ENCODE data around the gene KLHL17.

KLHL17 gene

DNA sequence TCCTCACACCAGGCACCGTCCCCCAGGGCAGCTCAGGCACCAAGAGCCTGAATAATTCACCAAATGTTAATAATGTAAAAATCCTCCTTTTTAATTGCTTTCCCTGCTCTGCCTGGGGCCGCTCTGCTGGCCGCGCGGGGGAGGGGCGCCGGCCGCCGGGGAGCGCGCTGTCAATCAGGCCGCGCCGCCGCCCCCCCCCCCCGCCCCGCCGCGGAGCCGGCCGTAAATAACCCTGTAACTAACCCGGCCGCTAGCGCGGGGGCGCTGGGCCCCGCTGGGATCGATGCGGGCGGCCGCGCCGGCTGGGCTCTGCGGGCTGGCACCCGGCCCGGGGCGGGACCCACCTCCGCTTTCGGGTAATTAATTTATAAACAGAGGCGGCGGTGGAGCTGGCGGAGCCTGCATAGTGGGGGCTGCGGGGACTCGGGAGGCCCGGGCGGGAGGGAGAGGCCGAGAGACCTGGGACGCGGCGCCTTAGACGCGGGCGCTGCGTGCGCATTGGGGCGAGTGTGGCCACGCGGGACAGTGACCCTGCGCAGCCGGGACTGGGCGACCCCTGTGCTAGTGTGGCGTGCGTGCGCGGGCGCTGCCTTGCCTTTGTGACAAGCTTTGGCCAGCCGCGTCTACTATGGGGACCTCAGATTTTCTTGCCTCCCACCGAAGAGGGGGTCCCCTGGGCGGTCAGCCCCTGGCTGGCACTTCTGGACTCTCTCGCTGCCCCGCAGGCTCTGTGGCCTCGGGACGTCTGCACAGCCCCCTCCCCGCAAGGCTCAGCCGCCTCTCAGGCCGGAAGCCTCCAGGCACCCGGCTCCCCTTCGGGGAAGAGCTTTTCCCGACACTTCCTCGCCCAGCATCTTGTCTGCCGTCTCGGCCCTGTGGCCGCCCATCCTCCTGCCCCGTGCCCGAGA is 20.0 kb upstream of the KLHL17 start:
- Histone ChIP-seq H4K91ac (ENCODE audit: low read depth, low read length, poor library complexity) (no peak overlapping the region), H2AK5ac (ENCODE audit: low read depth, low read length) (peak overlapping the region; percentile 84), H3K4me1 (ENCODE audit: control insufficient read depth in 2 of 2, insufficient read depth in 1 of 2, low read depth in 1 of 2, low read length in 2 of 2) (peaks cover 30 to 33% of the 10 kb centered on the region in 2 donors), H2BK5ac (ENCODE audit: low read length) (peak overlapping the region; percentile 66), H3K4me3 (ENCODE audit: low read length in 2 of 2) (peak overlapping the region in 1 of 2 donors; percentile 55), H3K4ac (ENCODE audit: low read length) (no peak overlapping the region), H3K23ac (ENCODE audit: low read depth, low read length, poor library complexity) (peak overlapping the region; percentile 80), H3K36me3 (replicated peaks in 1 of 2; ENCODE audit: control insufficient read depth in 2 of 2, insufficient read depth in 2 of 2, low read length in 2 of 2) (peaks cover 4 to 12% of the 10 kb centered on the region in 2 donors), H3K79me1 (ENCODE audit: low read depth, low read length) (peaks cover 4% of the 10 kb centered on the region), H3K14ac (ENCODE audit: low read length) (peak overlapping the region; percentile 82), H3K18ac (ENCODE audit: low read length) (peak overlapping the region; percentile 98), H3K9ac (ENCODE audit: low read depth, low read length, poor library complexity) (no peak overlapping the region), H2BK120ac (ENCODE audit: low read depth, low read length) (peak overlapping the region; percentile 91), H3K27ac (replicated peaks; ENCODE audit: low read length) (no peak overlapping the region), H3K4me2 (ENCODE audit: insufficient read depth, low read length, poor library complexity, severe bottlenecking) (peak overlapping the region; percentile 54), H2BK15ac (ENCODE audit: low read length) (peak overlapping the region; percentile 85), H2BK12ac (ENCODE audit: low read length) (peak overlapping the region; percentile 84), H3K27me3 (ENCODE audit: control insufficient read depth in 3 of 3, insufficient read depth in 3 of 3, low read depth in 1 of 3, low read length in 3 of 3) (peaks cover 36 to 82% (median 77%) of the 10 kb centered on the region in 3 experiments), H3K9me3 (replicated peaks in 1 of 2; ENCODE audit: control insufficient read depth in 2 of 2, insufficient read depth in 1 of 2, low read depth in 1 of 2, low read length in 2 of 2) (peaks cover 0 to 2% of the 10 kb centered on the region in 2 donors), H4K8ac (ENCODE audit: low read depth, low read length) (no peak overlapping the region), H2AFZ (ENCODE audit: low read length) (peak overlapping the region; percentile 78)
- no CpG with 5 or more reads among the region's 86 CpGs for WGBS, 2 donors (ENCODE audit: extremely low coverage in 2 of 2, insufficient read length in 2 of 2, insufficient replicate concordance in 1 of 2)
- DNase-seq (ENCODE audit: low spot score), result no peak

DNA sequence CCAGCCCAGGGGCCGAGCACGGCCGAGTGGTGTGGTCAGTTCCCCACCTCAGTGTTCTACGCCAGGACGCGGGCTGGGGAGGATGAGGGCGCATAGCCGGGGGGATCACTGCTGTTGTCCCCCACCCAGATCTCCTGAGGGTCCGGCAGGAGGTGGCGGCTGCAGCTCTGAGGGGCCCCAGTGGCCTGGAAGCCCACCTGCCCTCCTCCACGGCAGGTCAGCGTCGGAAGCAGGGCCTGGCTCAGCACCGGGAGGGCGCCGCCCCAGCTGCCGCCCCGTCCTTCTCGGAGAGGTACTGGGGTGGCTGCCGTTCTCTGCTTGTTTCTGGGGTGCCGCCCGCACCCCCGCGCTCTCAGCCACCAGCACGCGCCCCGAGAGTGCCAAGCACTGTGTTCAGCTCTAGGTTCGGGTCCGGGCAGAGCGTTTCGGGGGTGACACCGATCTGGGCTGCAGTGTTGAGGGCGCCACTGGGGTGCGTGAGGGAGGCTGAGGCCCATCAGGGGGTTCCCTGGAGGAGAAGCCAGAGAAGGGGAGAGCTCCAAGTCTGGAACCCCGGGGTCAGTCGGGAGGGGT is 19.3 kb upstream of the KLHL17 start:
- no peak overlapping the region for H4K8ac ChIP-seq (ENCODE audit: low read depth, low read length)
- no peak overlapping the region for H4K91ac ChIP-seq (ENCODE audit: low read depth, low read length, poor library complexity)
- H3K4me1 ChIP-seq (ENCODE audit: control insufficient read depth in 2 of 2, insufficient read depth in 1 of 2, low read depth in 1 of 2, low read length in 2 of 2), result peaks cover 24 to 27% of the 10 kb centered on the region in 2 donors
- H2BK120ac ChIP-seq (ENCODE audit: low read depth, low read length), result peak overlapping the region; percentile 91
- no peaks in the 10 kb centered on the region for H3K9me3 ChIP-seq (replicated peaks in 1 of 2; ENCODE audit: control insufficient read depth in 2 of 2, insufficient read depth in 1 of 2, low read depth in 1 of 2, low read length in 2 of 2)
- peak overlapping the region in 1 of 2 donors; percentile 9 for H3K4me3 ChIP-seq (ENCODE audit: low read length in 2 of 2)
- H2BK12ac ChIP-seq (ENCODE audit: low read length), result peak overlapping the region; percentile 90
- peak overlapping the region; percentile 98 for H3K18ac ChIP-seq (ENCODE audit: low read length)
- no CpG with 5 or more reads among the region's 36 CpGs for WGBS, 2 donors (ENCODE audit: extremely low coverage in 2 of 2, insufficient read length in 2 of 2, insufficient replicate concordance in 1 of 2)
- H3K4me2 ChIP-seq (ENCODE audit: insufficient read depth, low read length, poor library complexity, severe bottlenecking), result peak overlapping the region; percentile 49
- peaks cover 34 to 75% (median 70%) of the 10 kb centered on the region in 3 experiments for H3K27me3 ChIP-seq (ENCODE audit: control insufficient read depth in 3 of 3, insufficient read depth in 3 of 3, low read depth in 1 of 3, low read length in 3 of 3)
- peaks cover 4 to 20% of the 10 kb centered on the region in 2 donors for H3K36me3 ChIP-seq (replicated peaks in 1 of 2; ENCODE audit: control insufficient read depth in 2 of 2, insufficient read depth in 2 of 2, low read length in 2 of 2)
- H3K14ac ChIP-seq (ENCODE audit: low read length), result peak overlapping the region; percentile 56
- peak overlapping the region; percentile 84 for H2AK5ac ChIP-seq (ENCODE audit: low read depth, low read length)
- peak overlapping the region; percentile 44 for H3K9ac ChIP-seq (ENCODE audit: low read depth, low read length, poor library complexity)
- DNase-seq (ENCODE audit: low spot score), result no peak
- H3K79me1 ChIP-seq (ENCODE audit: low read depth, low read length), result peaks cover 4% of the 10 kb centered on the region
- H2BK5ac ChIP-seq (ENCODE audit: low read length), result peak overlapping the region; percentile 90
- peak overlapping the region; percentile 78 for H2AFZ ChIP-seq (ENCODE audit: low read length)
- H3K23ac ChIP-seq (ENCODE audit: low read depth, low read length, poor library complexity), result peak overlapping the region; percentile 85
- peak overlapping the region; percentile 85 for H2BK15ac ChIP-seq (ENCODE audit: low read length)
- H3K27ac ChIP-seq (replicated peaks; ENCODE audit: low read length), result no peak overlapping the region
- no peak overlapping the region for H3K4ac ChIP-seq (ENCODE audit: low read length)

GRCh38 chr1:941588-942383 is 18.6 kb upstream of the KLHL17 start:
- peaks cover 24 to 27% of the 10 kb centered on the region in 2 donors for H3K4me1 ChIP-seq (ENCODE audit: control insufficient read depth in 2 of 2, insufficient read depth in 1 of 2, low read depth in 1 of 2, low read length in 2 of 2)
- peak overlapping the region; percentile 73 for H3K4me2 ChIP-seq (ENCODE audit: insufficient read depth, low read length, poor library complexity, severe bottlenecking)
- peak overlapping the region; percentile 38 for H3K14ac ChIP-seq (ENCODE audit: low read length)
- peak overlapping the region; percentile 98 for H3K18ac ChIP-seq (ENCODE audit: low read length)
- peaks cover 4% of the 10 kb centered on the region for H3K79me1 ChIP-seq (ENCODE audit: low read depth, low read length)
- no peak overlapping the region for H3K4ac ChIP-seq (ENCODE audit: low read length)
- H2AFZ ChIP-seq (ENCODE audit: low read length), result peak overlapping the region; percentile 71
- H4K8ac ChIP-seq (ENCODE audit: low read depth, low read length), result no peak overlapping the region
- H3K23ac ChIP-seq (ENCODE audit: low read depth, low read length, poor library complexity), result peak overlapping the region; percentile 85
- H2BK5ac ChIP-seq (ENCODE audit: low read length), result peak overlapping the region; percentile 90
- H3K27me3 ChIP-seq (ENCODE audit: control insufficient read depth in 3 of 3, insufficient read depth in 3 of 3, low read depth in 1 of 3, low read length in 3 of 3), result peaks cover 34 to 69% (median 64%) of the 10 kb centered on the region in 3 experiments
- H2BK12ac ChIP-seq (ENCODE audit: low read length), result no peak overlapping the region
- peaks cover 7 to 25% of the 10 kb centered on the region in 2 donors for H3K36me3 ChIP-seq (replicated peaks in 1 of 2; ENCODE audit: control insufficient read depth in 2 of 2, insufficient read depth in 2 of 2, low read length in 2 of 2)
- H3K9me3 ChIP-seq (replicated peaks in 1 of 2; ENCODE audit: control insufficient read depth in 2 of 2, insufficient read depth in 1 of 2, low read depth in 1 of 2, low read length in 2 of 2), result no peaks in the 10 kb centered on the region
- WGBS, 2 donors (ENCODE audit: extremely low coverage in 2 of 2, insufficient read length in 2 of 2, insufficient replicate concordance in 1 of 2), result no CpG with 5 or more reads among the region's 98 CpGs
- no peak overlapping the region for H3K27ac ChIP-seq (replicated peaks; ENCODE audit: low read length)
- DNase-seq (ENCODE audit: low spot score), result peak; percentile 77
- H2AK5ac ChIP-seq (ENCODE audit: low read depth, low read length), result peak overlapping the region; percentile 84
- H3K4me3 ChIP-seq (ENCODE audit: low read length in 2 of 2), result peak overlapping the region in 1 of 2 donors; percentile 69
- no peak overlapping the region for H4K91ac ChIP-seq (ENCODE audit: low read depth, low read length, poor library complexity)
- H2BK15ac ChIP-seq (ENCODE audit: low read length), result peak overlapping the region; percentile 85
- no peak overlapping the region for H3K9ac ChIP-seq (ENCODE audit: low read depth, low read length, poor library complexity)
- H2BK120ac ChIP-seq (ENCODE audit: low read depth, low read length), result no peak overlapping the region
